Endothelial cell of umbilical vein (primary cell): Measurements from ENCODE around the gene PLD6. TPM values are rescaled to one million over a fixed set of nuclear protein-coding genes. Genes with fewer than 3 reads are reported as not detected.

Experiments
- BruUV-seq: library from RNA; stranded (reverse); fragments of 400-500 nt; replicated peaks from 2 replicates; lab custom pipeline; 2021; lab: Mats Ljungman, UMichigan
- CTCF ChIA-PET: fragments of 300-600, 350-600 bp; sonication (Branson Sonifier 250); formaldehyde crosslinking; loops from one replicate; lab custom pipeline; 2021; ENCODE audit warnings: antibody characterized with exemption, inconsistent platforms; lab: Charles Lee
- POLR2A ChIA-PET: fragments of 300-600, 350-600 bp; sonication (Branson Sonifier 250); formaldehyde crosslinking; loops from one replicate; lab custom pipeline; 2021; ENCODE audit warnings: antibody characterized with exemption, inconsistent platforms; lab: Charles Lee
- DNase-seq: peaks from one replicate; pipeline ENCODE4 v3.0.0-alpha.2; 2011; ENCODE audit warnings: low read depth, low spot score
- FAIRE-seq: peaks from 2 replicates; lab custom pipeline; 2011; peaks lifted over from hg19 to GRCh38; lab: Jason Lieb, UNC
- H2AFZ ChIP-seq: 2 replicates; pipeline ENCODE4 v1.6.0; 2012; ENCODE audit warnings: low read depth, low read length, control low read depth, inconsistent platforms
- H3K27ac ChIP-seq: 2 replicates; pipeline ENCODE4 v1.5.1; 2011; ENCODE audit warnings: low read depth, mild to moderate bottlenecking, control low read depth, low read length, moderate library complexity; ENCODE audit not compliant: insufficient read depth
- H3K27me3 ChIP-seq, 2 experiments: 2 replicates each; pipeline versions ENCODE4 v1.6.0 to v1.6.1; 2011; ENCODE audit warnings: low read length in 2 of 2, mixed read lengths in 1 of 2; ENCODE audit not compliant: control insufficient read depth in 2 of 2, insufficient read depth in 2 of 2
- H3K36me3 ChIP-seq, 2 experiments: 2 replicates in 1 of 2; 3 replicates in 1 of 2; pipeline ENCODE4 v1.5.1; 2011; ENCODE audit warnings: low read length in 2 of 2, mild to moderate bottlenecking in 1 of 2, moderate library complexity in 1 of 2; ENCODE audit not compliant: control insufficient read depth in 2 of 2, insufficient read depth in 2 of 2; ENCODE audit errors: extremely low read depth in 1 of 2
- H3K4me1 ChIP-seq: 3 replicates; pipeline ENCODE4 v1.5.1; 2011; ENCODE audit warnings: mild to moderate bottlenecking, low read length; ENCODE audit not compliant: control insufficient read depth, insufficient read depth; ENCODE audit errors: extremely low read depth
- H3K4me2 ChIP-seq: 2 replicates; pipeline ENCODE4 v1.6.1; 2011; ENCODE audit warnings: low read length, control low read depth, mixed read lengths; ENCODE audit not compliant: insufficient read depth
- H3K4me3 ChIP-seq, 3 experiments: fragments of 200-600 bp in 1 of 3; sonication (generic), shearing (Covaris generic) in 1 of 3; replicated peaks in 1 of 3; 2 replicates each; pipeline ENCODE4 v1.5.1; 2011 to 2016; ENCODE audit warnings: control low read depth in 3 of 3, low read length in 3 of 3, mild to moderate bottlenecking in 2 of 3, inconsistent platforms in 1 of 3, low read depth in 1 of 3, moderate library complexity in 1 of 3; ENCODE audit not compliant: insufficient read depth in 1 of 3
- H3K79me2 ChIP-seq: 2 replicates; pipeline ENCODE4 v1.6.0; 2012; ENCODE audit warnings: low read length, inconsistent platforms; ENCODE audit not compliant: control insufficient read depth, insufficient read depth
- H3K9ac ChIP-seq: replicated peaks from 2 replicates; pipeline ENCODE3; 2011; ENCODE audit warnings: low read length, control low read depth; ENCODE audit not compliant: insufficient read depth; ENCODE audit errors: extremely low read depth
- H3K9me1 ChIP-seq: replicated peaks from 3 replicates; pipeline ENCODE4 v1.6.0; 2011; ENCODE audit warnings: mild to moderate bottlenecking, low read length; ENCODE audit not compliant: control insufficient read depth, insufficient read depth; ENCODE audit errors: extremely low read depth
- H3K9me3 ChIP-seq: replicated peaks from 2 replicates; pipeline ENCODE4 v1.5.1; 2012; ENCODE audit warnings: low read length, inconsistent platforms; ENCODE audit not compliant: control insufficient read depth, insufficient read depth
- H4K20me1 ChIP-seq: replicated peaks from 2 replicates; pipeline ENCODE3; 2011; ENCODE audit warnings: mild to moderate bottlenecking, low read length; ENCODE audit not compliant: control insufficient read depth, insufficient read depth; ENCODE audit errors: extremely low read depth
- EZH2 ChIP-seq: IDR thresholded peaks from 2 replicates; pipeline ENCODE4 v1.6.1; 2012; ENCODE audit warnings: borderline replicate concordance, low read depth, mild to moderate bottlenecking, moderate library complexity, low read length, inconsistent platforms; ENCODE audit not compliant: severe bottlenecking
- FOS ChIP-seq: IDR thresholded peaks from 2 replicates; pipeline ENCODE4 v1.6.1; 2011; ENCODE audit warnings: mild to moderate bottlenecking, low read length, moderate library complexity, borderline replicate concordance; ENCODE audit not compliant: insufficient read depth
- JUN ChIP-seq: IDR thresholded peaks from 2 replicates; pipeline ENCODE4 v1.6.1; 2011; ENCODE audit warnings: borderline replicate concordance, low read depth; ENCODE audit not compliant: insufficient read length, insufficient read depth
- dilution Hi-C: fragments of 300-500 bp; cut with MboI; formaldehyde crosslinking; loops from one replicate; pipeline ENCODE4 v1.15.0; 2019; ENCODE audit warnings: low sequenced_read_pairs; ENCODE audit not compliant: extremely low pct_ligation_motif_present
- intact Hi-C: fragments of 100-400 bp; cut with micrococcal nuclease; formaldehyde crosslinking; loops from one replicate; pipeline ENCODE4 v1.10.0; 2022
- polyA plus RNA-seq, 4 experiments: library from polyadenylated mRNA; depleted of rRNA in 3 of 4; stranded (reverse) in 3 of 4; unstranded in 1 of 4; fragments of >200 nt; gene quantifications; 2 replicates each; pipeline versions ENCODE4 v1.2.1 to v1.2.3, GENCODE V29; 2011 to 2012; ENCODE audit warnings: missing spikeins in 1 of 4
- total RNA-seq: library from RNA; stranded (reverse); gene quantifications from 2 replicates; pipeline ENCODE4 v1.2.3, GENCODE V29; 2021
- TF ChIP-seq, protein P1 (sequence below): IDR thresholded peaks from 2 replicates; pipeline ENCODE4 v1.6.1; 2011; ENCODE audit not compliant: insufficient read depth, insufficient read length
- TF ChIP-seq, protein P2 (sequence below), 2 donors: IDR thresholded peaks; 1 replicate in 1 of 2; 2 replicates in 1 of 2; pipeline ENCODE4 v1.5.1; 2011; ENCODE audit warnings: low read length in 2 of 2, mild to moderate bottlenecking in 2 of 2, moderate library complexity in 2 of 2, control low read depth in 1 of 2, inconsistent platforms in 1 of 2, low read depth in 1 of 2; ENCODE audit not compliant: insufficient read depth in 1 of 2; ENCODE audit errors: extremely low read depth in 1 of 2

Gene PLD6
- total and polyA plus RNA-seq, 2 donors (not counting 3 experiments of a cell fraction or from before 2014, with no cell fraction given), result 2.9 to 4.4 TPM

DNA sequence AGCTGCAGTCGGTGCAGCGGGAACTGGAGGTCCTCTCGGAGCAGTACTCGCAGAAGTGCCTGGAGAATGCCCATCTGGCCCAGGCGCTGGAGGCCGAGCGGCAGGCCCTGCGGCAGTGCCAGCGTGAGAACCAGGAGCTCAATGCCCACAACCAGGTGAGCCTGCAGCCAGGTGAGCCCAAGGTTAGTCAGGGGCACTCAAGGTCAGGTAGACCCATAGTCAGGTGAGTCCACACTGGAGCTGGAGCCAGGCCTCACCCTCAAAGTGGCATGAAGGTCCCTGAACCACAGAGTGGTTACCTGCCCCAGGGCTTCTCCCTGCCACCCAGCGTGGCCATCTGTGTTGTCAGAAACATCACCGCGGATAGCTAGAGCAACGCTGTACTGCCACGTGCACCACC lies 32.2 kb downstream of the PLD6 start:
- Histone ChIP-seq H2AFZ (no peak overlapping the region), H3K9ac (no peak overlapping the region), H3K4me1 (peaks cover 12% of the 10 kb centered on the region), H4K20me1 (no peaks in the 10 kb centered on the region), H3K9me3 (no peaks in the 10 kb centered on the region), H3K9me1 (no peaks in the 10 kb centered on the region), H3K4me2 (no peak overlapping the region), H3K4me3 (no peak overlapping the region), H3K27me3 (no peaks in the 10 kb centered on the region), H3K36me3 (peaks cover 14 to 47% of the 10 kb centered on the region in 2 experiments), H3K27ac (no peak overlapping the region), H3K79me2 (no peaks in the 10 kb centered on the region)
- FAIRE-seq (no peak), DNase-seq (no peak)
- TF ChIP-seq, protein P1, sequence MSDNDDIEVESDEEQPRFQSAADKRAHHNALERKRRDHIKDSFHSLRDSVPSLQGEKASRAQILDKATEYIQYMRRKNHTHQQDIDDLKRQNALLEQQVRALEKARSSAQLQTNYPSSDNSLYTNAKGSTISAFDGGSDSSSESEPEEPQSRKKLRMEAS, result no peak
- no peak for TF ChIP-seq JUN
- no peak for TF ChIP-seq FOS
- no TSS peak for BruUV-seq
- CTCF ChIA-PET, result interaction anchor here (2.2 kb wide), 1 partner anchor 32 kb away, joined by 6 read pairs; no protein-coding TSS in a partner anchor
- dilution Hi-C loops, result no loop called here
- intact Hi-C loops, result no loop called here
- POLR2A ChIA-PET, result no interaction called here

DNA sequence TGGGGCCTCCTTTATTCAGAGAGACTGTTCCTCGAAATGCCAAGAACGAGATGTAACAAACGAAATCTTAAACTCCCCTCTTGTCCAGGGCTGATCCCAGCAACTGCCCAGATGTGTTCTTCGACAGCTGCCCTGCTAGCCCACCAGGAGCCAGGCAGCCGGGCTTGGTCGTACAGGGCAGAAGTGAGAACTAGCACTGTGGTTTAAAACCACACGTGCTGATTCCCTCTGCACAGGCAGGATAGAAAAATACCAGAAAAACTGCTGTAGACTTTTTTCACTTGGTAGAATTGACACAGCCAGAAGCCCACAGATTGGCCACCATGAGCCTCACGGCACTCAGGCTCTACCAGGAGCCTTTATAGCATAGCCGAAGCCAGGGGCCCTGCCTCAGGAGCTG lies 33.1 kb downstream of the PLD6 start:
- FAIRE-seq (no peak), DNase-seq (no peak)
- no TSS peak for BruUV-seq
- no peaks in the 10 kb centered on the region for H3K9me3 ChIP-seq
- H4K20me1 ChIP-seq, result no peaks in the 10 kb centered on the region
- no peak overlapping the region for H3K9ac ChIP-seq
- intact Hi-C loops (loop anchor here (1.0 kb wide), 1 partner anchor 18 kb away; no protein-coding TSS in a partner anchor), dilution Hi-C loops (no loop called here)
- no peak overlapping the region for H2AFZ ChIP-seq
- H3K9me1 ChIP-seq, result no peaks in the 10 kb centered on the region
- CTCF ChIA-PET, result interaction anchor here (1.1 to 1.6 kb wide), 6 partner anchors 9 to 468 kb away, joined by 3 to 12 read pairs (median 6); no protein-coding TSS in a partner anchor
- no peak overlapping the region for H3K27ac ChIP-seq
- peaks cover 12% of the 10 kb centered on the region for H3K4me1 ChIP-seq
- no peak for TF ChIP-seq EZH2
- TF ChIP-seq, protein P2, sequence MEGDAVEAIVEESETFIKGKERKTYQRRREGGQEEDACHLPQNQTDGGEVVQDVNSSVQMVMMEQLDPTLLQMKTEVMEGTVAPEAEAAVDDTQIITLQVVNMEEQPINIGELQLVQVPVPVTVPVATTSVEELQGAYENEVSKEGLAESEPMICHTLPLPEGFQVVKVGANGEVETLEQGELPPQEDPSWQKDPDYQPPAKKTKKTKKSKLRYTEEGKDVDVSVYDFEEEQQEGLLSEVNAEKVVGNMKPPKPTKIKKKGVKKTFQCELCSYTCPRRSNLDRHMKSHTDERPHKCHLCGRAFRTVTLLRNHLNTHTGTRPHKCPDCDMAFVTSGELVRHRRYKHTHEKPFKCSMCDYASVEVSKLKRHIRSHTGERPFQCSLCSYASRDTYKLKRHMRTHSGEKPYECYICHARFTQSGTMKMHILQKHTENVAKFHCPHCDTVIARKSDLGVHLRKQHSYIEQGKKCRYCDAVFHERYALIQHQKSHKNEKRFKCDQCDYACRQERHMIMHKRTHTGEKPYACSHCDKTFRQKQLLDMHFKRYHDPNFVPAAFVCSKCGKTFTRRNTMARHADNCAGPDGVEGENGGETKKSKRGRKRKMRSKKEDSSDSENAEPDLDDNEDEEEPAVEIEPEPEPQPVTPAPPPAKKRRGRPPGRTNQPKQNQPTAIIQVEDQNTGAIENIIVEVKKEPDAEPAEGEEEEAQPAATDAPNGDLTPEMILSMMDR (IDR thresholded peaks at IDR 0.05; ENCODE audit: extremely low read depth in 1 of 2, insufficient read depth in 1 of 2, low read depth in 1 of 2, low read length in 2 of 2), result no peak
- no peaks in the 10 kb centered on the region for H3K79me2 ChIP-seq
- POLR2A ChIA-PET, result no interaction called here
- no peak overlapping the region for H3K4me3 ChIP-seq
- no peak overlapping the region for H3K4me2 ChIP-seq
- peaks cover 14 to 49% of the 10 kb centered on the region in 2 experiments for H3K36me3 ChIP-seq
- no peaks in the 10 kb centered on the region for H3K27me3 ChIP-seq
